Measurements from ENCODE around the gene MPPE1. TPM values are rescaled to one million over a fixed set of nuclear protein-coding genes. Genes with fewer than 3 reads are reported as not detected.
A peak's percentile ranks its signal among the peaks of the same experiment; 100 is the strongest.

Gene MPPE1
- total and polyA plus RNA-seq, 9 of the 15 experiments (the other 6 are each of a cell fraction or from before 2014, with no cell fraction given) = 10.7 to 19.5 (median 13.3) TPM

DNA sequence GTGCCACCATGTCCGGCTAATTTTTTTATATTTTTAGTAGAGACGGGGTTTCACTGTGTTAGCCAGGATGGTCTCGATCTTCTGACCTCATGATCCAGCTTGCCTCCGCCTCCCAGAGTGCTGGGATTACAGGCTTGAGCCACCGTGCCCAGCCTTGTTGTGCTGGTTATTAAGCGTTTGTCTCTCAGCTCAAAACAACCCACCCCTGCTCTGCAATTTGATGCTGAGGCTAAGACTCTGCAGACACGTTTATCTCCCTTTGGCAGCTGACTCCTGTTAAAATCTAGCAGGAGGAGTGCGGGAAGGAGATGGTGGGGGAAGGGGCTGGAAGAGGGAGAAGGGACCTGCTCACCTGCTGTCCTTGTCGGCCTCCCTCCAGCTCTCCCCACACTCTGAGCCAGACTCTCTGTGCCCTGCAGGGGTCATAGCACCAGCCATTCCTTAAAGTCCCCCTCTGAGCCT, 43.3 kb upstream of the MPPE1 start (continued):
- TF ChIP-seq PATZ1 (CRISPR knock-in tag; IDR thresholded peaks at IDR 0.05; ENCODE audit: borderline replicate concordance) = no peak
- peak; percentile 87 for TF ChIP-seq TCF3 (CRISPR knock-in tag; IDR thresholded peaks at IDR 0.05)
- TF ChIP-seq ZNF124 (CRISPR knock-in tag; IDR thresholded peaks at IDR 0.05) = no peak
- TF ChIP-seq SRSF9 (IDR thresholded peaks at IDR 0.05; ENCODE audit: borderline replicate concordance, low read depth, low read length) = no peak
- TF ChIP-seq GABPA (tag; conservative IDR thresholded peaks at IDR 0.05; ENCODE audit: low read depth) = no peak
- no peak for TF ChIP-seq ZC3H4 (CRISPR knock-in tag; IDR thresholded peaks at IDR 0.05; ENCODE audit: borderline replicate concordance)
- TF ChIP-seq TARDBP (IDR thresholded peaks at IDR 0.05) = no peak
- no peak for TF ChIP-seq RFX5 (IDR thresholded peaks at IDR 0.05; ENCODE audit: low read depth, low read length)
- TF ChIP-seq SPI1 (IDR thresholded peaks at IDR 0.05; ENCODE audit: borderline replicate concordance, low read depth, low read length) = no peak
- no peak for TF ChIP-seq TGIF2 (CRISPR knock-in tag; IDR thresholded peaks at IDR 0.05)
- TF ChIP-seq TEAD4 (IDR thresholded peaks at IDR 0.05; ENCODE audit: low read length) = peak; percentile 86
- TF ChIP-seq TEAD4 (CRISPR knock-in tag; IDR thresholded peaks at IDR 0.05; ENCODE audit: borderline replicate concordance) = no peak
- TF ChIP-seq CREBBP (IDR thresholded peaks at IDR 0.05; ENCODE audit: low read depth, low read length) = no peak
- TF ChIP-seq USF2 (CRISPR knock-in tag; IDR thresholded peaks at IDR 0.05) = no peak
- TF ChIP-seq MAFG (tag; conservative IDR thresholded peaks at IDR 0.05) = no peak
- TF ChIP-seq, protein P1, sequence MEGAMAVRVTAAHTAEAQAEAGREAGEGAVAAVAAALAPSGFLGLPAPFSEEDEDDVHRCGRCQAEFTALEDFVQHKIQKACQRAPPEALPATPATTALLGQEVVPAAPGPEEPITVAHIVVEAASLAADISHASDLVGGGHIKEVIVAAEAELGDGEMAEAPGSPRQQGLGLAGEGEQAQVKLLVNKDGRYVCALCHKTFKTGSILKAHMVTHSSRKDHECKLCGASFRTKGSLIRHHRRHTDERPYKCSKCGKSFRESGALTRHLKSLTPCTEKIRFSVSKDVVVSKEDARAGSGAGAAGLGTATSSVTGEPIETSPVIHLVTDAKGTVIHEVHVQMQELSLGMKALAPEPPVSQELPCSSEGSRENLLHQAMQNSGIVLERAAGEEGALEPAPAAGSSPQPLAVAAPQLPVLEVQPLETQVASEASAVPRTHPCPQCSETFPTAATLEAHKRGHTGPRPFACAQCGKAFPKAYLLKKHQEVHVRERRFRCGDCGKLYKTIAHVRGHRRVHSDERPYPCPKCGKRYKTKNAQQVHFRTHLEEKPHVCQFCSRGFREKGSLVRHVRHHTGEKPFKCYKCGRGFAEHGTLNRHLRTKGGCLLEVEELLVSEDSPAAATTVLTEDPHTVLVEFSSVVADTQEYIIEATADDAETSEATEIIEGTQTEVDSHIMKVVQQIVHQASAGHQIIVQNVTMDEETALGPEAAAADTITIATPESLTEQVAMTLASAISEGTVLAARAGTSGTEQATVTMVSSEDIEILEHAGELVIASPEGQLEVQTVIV (CRISPR knock-in tag; IDR thresholded peaks at IDR 0.05; ENCODE audit: borderline replicate concordance) = no peak
- TF ChIP-seq RCOR1 (IDR thresholded peaks at IDR 0.05; ENCODE audit: borderline replicate concordance in 1 of 2, low read depth in 2 of 2, low read length in 2 of 2) = peak in 1 of 2 experiments; percentile 87; a peak in 3 of 4 replicates
- TF ChIP-seq, protein P2, sequence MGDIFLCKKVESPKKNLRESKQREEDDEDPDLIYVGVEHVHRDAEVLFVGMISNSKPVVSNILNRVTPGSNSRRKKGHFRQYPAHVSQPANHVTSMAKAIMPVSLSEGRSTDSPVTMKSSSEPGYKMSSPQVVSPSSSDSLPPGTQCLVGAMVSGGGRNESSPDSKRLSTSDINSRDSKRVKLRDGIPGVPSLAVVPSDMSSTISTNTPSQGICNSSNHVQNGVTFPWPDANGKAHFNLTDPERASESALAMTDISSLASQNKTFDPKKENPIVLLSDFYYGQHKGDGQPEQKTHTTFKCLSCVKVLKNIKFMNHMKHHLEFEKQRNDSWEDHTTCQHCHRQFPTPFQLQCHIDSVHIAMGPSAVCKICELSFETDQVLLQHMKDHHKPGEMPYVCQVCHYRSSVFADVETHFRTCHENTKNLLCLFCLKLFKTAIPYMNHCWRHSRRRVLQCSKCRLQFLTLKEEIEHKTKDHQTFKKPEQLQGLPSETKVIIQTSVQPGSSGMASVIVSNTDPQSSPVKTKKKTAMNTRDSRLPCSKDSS (IDR thresholded peaks at IDR 0.05; ENCODE audit: low read depth, partially characterized antibody) = no peak
- no peak for TF ChIP-seq GATAD2A (IDR thresholded peaks at IDR 0.05)
